ES-I3 (cell line): ENCODE measurements around the gene STOM.
"Not testable (repeated sequence)": the region's sequence is repeated elsewhere in the genome, so short reads cannot be mapped to it uniquely, and the experiment has no call there.

Experiments used
- H3K36me3 ChIP-seq: 2 replicates; pipeline ENCODE4 v1.6.1; 2013; ENCODE audit warnings: mild to moderate bottlenecking, low read length, control low read depth, moderate library complexity; ENCODE audit not compliant: insufficient read depth
- H3K4me1 ChIP-seq: 2 replicates; pipeline ENCODE4 v1.6.1; 2013; ENCODE audit warnings: mild to moderate bottlenecking, control low read depth, low read length; ENCODE audit not compliant: insufficient read depth
- H3K9ac ChIP-seq: 2 replicates; pipeline ENCODE4 v1.6.1; 2013; ENCODE audit warnings: low read depth, mild to moderate bottlenecking, low read length, moderate library complexity
- H3K9me3 ChIP-seq: 2 replicates; pipeline ENCODE4 v1.6.1; 2013; ENCODE audit warnings: mild to moderate bottlenecking, low read length, moderate library complexity; ENCODE audit not compliant: control insufficient read depth, insufficient read depth

Gene STOM, protein sequence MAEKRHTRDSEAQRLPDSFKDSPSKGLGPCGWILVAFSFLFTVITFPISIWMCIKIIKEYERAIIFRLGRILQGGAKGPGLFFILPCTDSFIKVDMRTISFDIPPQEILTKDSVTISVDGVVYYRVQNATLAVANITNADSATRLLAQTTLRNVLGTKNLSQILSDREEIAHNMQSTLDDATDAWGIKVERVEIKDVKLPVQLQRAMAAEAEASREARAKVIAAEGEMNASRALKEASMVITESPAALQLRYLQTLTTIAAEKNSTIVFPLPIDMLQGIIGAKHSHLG

DNA sequence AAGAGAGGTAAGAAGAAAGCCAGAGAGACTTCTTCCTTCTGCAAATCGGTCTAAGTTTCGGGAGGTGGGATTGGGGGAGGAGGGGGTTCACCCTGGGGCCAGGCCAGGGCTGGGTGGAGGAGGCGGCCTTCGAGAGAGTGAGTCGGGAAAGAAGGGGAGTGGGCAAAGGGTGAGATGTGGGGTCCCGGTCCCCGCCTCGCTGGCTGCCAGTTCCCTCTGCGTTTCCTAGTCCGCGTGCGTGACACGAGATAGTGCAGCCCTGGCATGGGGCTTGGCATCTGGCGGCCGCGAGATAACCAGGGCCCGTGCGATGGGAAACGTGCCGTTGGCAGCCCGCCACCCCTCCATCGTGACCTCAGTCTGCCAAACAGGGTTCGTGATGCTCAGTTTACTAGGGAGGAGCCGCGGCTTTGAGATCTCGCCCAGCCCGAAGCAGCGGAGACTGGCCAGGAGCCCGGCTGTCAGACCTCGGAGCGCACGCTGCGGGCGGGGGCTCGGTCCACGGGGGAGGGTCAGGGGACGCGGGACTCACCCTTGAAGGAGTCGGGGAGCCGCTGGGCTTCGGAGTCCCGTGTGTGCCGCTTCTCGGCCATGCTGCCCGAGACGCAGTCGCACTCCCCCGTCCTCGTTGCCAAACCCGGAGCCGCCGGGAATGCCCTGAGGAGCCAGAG lies at the start of gene STOM:
Gene STOM (minus strand): TSS at position 656 of the 671 bp plus-strand sequence. CDS start 63 bp downstream, at position 593.
- Histone ChIP-seq H3K9me3 (no peaks in the 10 kb centered on the region), H3K36me3 (no peaks in the 10 kb centered on the region), H3K4me1 (peaks cover 9% of the 10 kb centered on the region; the same call in 1 of the 2 replicates), H3K9ac (peak within 1 kb of the TSS; percentile 51)

DNA sequence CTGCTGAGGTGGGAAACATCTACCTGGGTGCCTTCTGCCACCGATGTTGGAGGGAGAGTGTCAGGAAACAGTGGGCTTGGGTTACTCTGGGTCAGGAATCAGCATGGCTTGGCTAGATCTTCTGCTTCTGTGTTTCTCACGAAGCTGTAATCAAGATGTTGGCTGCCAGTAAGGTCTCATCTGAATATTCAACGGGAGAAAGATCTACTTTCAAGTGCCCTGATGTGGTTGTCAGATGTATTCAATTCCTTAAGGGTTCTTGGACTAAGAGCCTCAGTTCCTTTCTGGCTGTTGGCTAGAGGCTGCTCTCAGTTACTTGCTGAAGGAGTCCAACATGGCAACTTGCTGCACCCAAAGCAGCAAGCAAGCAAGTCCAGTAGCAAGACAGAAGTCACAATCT lies 41.9 kb upstream of the STOM start:
- Histone ChIP-seq H3K9me3 (no peaks in the 10 kb centered on the region), H3K4me1 (no peaks in the 10 kb centered on the region), H3K9ac (no peak overlapping the region), H3K36me3 (no peaks in the 10 kb centered on the region)

DNA sequence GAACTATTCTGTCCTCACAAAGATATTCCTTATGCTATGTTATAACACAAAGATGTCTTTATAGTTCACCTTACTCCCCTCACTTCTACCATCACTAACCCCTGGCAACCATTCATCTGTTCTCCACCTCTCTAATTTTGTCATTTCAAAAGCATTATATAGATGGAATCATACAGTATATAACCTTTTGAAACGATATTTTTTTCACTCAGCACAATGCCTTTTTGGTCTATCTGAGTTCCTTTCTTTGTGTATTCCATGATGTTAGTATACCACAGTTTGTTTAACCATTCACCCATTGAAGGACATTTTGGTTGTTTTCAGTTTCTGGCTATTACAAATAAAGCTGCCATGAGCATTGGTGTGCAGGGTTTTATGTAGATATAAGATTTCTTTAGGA lies 35.8 kb upstream of the STOM start:
- Histone ChIP-seq H3K9me3 (no peaks in the 10 kb centered on the region), H3K36me3 (no peaks in the 10 kb centered on the region), H3K9ac (no peak overlapping the region), H3K4me1 (no peaks in the 10 kb centered on the region)

DNA sequence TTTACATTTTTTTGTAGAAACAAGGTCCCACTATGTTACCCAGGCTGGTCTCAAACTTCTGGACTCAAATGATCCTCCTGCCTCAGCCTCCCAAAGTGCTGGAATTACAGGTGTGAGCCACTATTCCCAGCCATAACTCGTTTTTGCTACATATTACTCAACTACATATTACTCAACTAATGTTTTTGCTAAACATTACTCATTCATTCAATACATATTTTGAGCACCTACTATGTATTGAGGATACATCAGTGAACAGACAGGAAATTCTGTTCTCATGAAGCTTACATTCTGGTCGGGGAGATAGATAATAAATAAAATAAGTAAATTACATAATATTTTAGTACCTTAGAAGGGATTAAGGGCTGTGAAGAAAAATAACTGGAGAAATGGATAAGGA lies 34.9 kb upstream of the STOM start:
- no peaks in the 10 kb centered on the region; the same call in 1 of the 2 replicates for H3K4me1 ChIP-seq
- H3K9me3 ChIP-seq, result no peaks in the 10 kb centered on the region
- no peak overlapping the region for H3K9ac ChIP-seq
- no peaks in the 10 kb centered on the region for H3K36me3 ChIP-seq

DNA sequence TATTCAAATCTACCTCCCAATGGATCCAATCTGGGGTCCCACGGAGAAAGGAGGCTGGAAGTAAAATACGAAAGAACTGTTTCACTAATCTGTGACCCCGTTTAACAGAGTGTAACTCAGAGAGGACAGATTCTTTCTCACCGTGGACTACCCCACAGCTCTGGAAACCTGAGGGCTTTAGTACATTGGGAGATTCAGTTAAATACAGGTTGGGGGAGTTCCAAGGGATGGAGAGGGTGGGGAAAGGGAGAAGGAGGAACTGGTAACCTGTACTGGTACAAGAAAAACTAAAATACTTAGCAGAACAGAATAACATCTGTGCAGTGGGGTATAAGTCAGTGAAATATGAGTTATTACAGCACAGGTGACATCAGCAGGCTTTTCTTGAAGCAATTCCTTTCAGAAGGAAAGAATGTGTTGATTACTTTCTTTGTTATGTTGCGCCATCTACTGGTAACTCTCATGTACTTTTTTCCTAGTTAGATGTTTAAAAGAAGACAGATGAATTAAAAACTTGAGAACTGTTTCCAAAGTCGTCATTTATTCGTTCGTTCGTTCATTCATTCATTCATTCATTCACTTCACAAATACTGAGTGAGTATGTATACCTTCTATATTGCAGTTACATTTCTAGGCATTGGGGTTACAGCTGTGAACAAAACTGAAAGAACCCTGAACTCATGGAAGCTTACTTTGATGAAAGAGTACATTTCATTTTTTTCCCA lies 30.0 kb upstream of the STOM start:
- Histone ChIP-seq H3K9ac (no peak overlapping the region), H3K9me3 (no peaks in the 10 kb centered on the region), H3K4me1 (no peaks in the 10 kb centered on the region; the same call in 1 of the 2 replicates), H3K36me3 (no peaks in the 10 kb centered on the region)

- Histone ChIP-seq H3K36me3 (no peaks in the 10 kb centered on the region), H3K9ac (no peak overlapping the region), H3K4me1 (no peaks in the 10 kb centered on the region; the same call in 1 of the 2 replicates), H3K9me3 (no peaks in the 10 kb centered on the region)
Measured at GRCh38 chr9:121399126-121399882, 29.3 kb upstream of the STOM start.

GRCh38 chr9:121398374-121398773 lies 28.3 kb upstream of the STOM start:
- H3K9ac ChIP-seq, result no peak overlapping the region
- no peaks in the 10 kb centered on the region for H3K9me3 ChIP-seq
- H3K4me1 ChIP-seq, result no peaks in the 10 kb centered on the region; the same call in none of the 2 replicates

GRCh38 chr9:121397277-121397676 lies 27.2 kb upstream of the STOM start:
- H3K9me3 ChIP-seq, H3K36me3 ChIP-seq, H3K4me1 ChIP-seq, H3K9ac ChIP-seq: not testable (repeated sequence)

More at GRCh38 chr9:121398374-121398773, 28.3 kb upstream of the STOM start:
- H3K36me3 ChIP-seq, result no peaks in the 10 kb centered on the region

- Histone ChIP-seq H3K36me3 (no peaks in the 10 kb centered on the region), H3K9ac (no peak overlapping the region), H3K9me3 (no peaks in the 10 kb centered on the region), H3K4me1 (no peaks in the 10 kb centered on the region; the same call in none of the 2 replicates)
Measured at GRCh38 chr9:121395558-121395957, 25.5 kb upstream of the STOM start.

DNA sequence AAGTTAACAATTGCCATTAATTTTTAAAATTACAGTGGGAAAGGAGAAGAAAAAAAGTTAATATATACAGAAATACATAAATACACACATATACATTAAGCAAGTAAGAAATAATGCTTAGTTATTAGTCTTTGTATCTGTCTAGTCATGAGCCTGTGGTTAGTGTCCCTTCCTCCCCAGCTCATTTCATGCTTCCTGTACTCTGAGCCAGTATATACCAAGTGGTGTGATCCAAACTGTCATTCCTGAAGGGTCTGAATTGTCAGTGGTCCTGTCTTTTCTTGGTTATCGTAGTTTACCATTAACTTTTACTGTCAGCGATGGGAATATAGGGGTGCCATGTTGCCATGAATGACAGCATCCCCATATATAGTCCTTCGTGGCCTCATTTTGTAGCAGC lies 24.2 kb upstream of the STOM start:
- Histone ChIP-seq H3K9me3 (no peaks in the 10 kb centered on the region), H3K9ac (no peak overlapping the region), H3K36me3 (no peaks in the 10 kb centered on the region), H3K4me1 (no peaks in the 10 kb centered on the region; the same call in 1 of the 2 replicates)

DNA sequence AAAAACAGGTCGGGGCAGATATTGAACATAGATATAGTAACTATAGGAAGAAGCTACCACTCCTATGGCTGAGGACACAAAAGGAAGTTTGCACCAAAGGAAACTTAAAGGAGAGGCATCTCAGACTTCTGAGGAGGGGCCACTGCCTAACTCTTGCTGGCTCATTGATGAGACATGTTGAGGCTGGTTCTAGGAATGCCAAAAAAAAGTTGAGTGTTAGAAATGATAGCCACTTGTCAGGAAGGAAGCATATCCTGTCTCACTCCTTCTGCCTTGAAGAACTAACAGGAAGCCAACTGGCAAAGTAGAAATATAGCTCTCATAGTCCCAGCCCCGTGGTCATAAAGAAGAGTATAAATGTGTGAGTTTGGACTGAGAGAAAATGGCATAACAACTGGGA lies 23.3 kb upstream of the STOM start:
- Histone ChIP-seq H3K36me3 (no peaks in the 10 kb centered on the region), H3K4me1 (no peaks in the 10 kb centered on the region; the same call in 1 of the 2 replicates), H3K9me3 (no peaks in the 10 kb centered on the region), H3K9ac (no peak overlapping the region)

DNA sequence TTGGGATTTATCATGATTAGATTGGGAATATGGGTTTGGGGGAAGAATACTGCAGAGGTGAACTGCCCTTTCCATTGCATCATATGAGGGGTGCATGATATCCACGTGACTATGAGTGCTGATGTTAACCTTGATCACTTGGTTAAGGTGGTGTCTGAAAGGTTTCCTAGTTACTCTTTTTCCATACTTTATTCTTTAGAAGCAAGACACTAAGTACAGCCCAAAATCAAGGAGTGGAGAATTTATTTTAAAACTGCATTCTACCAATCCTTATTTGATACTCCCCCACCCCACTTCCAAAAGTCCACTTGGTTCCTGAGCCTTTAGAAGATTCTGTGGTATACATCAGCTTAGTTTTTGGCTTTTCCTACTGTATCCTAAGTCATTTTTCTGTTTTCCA lies 20.3 kb upstream of the STOM start:
- Histone ChIP-seq H3K4me1 (peaks cover 6% of the 10 kb centered on the region), H3K9me3 (no peaks in the 10 kb centered on the region), H3K36me3 (no peaks in the 10 kb centered on the region), H3K9ac (no peak overlapping the region)

GRCh38 chr9:121388140-121388905 lies 18.3 kb upstream of the STOM start:
- Histone ChIP-seq H3K36me3 (no peaks in the 10 kb centered on the region), H3K9me3 (no peaks in the 10 kb centered on the region), H3K4me1 (peaks cover 6% of the 10 kb centered on the region), H3K9ac (no peak overlapping the region)
